SW 1271 (cell line): Measurements from ENCODE around the gene MYL9.
"Not testable (repeated sequence)": the region's sequence is repeated elsewhere in the genome, so short reads cannot be mapped to it uniquely, and the experiment has no call there.

Source experiments
- DNase-seq, 2 experiments: peaks; one replicate each; lab custom pipeline; 2025; lab: John Stamatoyannopoulos, UW

The MYL9 gene

GRCh38 chr20:36549942-36550789, 8.8 kb downstream of the MYL9 start:
- DNase-seq: no peak

GRCh38 chr20:36550790-36551299, 9.5 kb downstream of the MYL9 start:
- DNase-seq: no peak

GRCh38 chr20:36555248-36555647, 13.9 kb downstream of the MYL9 start:
- DNase-seq: no peak

GRCh38 chr20:36562724-36563123, 21.4 kb downstream of the MYL9 start:
- DNase-seq: no peak

GRCh38 chr20:36563374-36563773, 22.1 kb downstream of the MYL9 start:
- DNase-seq: no peak

- not testable (repeated sequence) for DNase-seq
Measured at GRCh38 chr20:36564078-36564725, 22.9 kb downstream of the MYL9 start.

GRCh38 chr20:36564726-36565121, 23.4 kb downstream of the MYL9 start:
- DNase-seq: not testable (repeated sequence)

- DNase-seq: no peak
Measured at GRCh38 chr20:36565520-36565919, 24.2 kb downstream of the MYL9 start.

GRCh38 chr20:36569847-36570429, 28.6 kb downstream of the MYL9 start:
- no peak for DNase-seq

- DNase-seq: no peak
Measured at GRCh38 chr20:36571564-36572504, 30.5 kb downstream of the MYL9 start.

GRCh38 chr20:36572701-36573102, 31.4 kb downstream of the MYL9 start:
- DNase-seq: no peak

- DNase-seq: peak; percentile 93 to 96
Measured at GRCh38 chr20:36573103-36573797, 31.9 kb downstream of the MYL9 start, which contains the start of gene TGIF2. Gene TGIF2, plus strand, starts transcription at chr20:36573597. Its CDS starts 5,178 bp downstream, at chr20:36578775.

GRCh38 chr20:36573798-36574365, 32.6 kb downstream of the MYL9 start:
- DNase-seq: no peak

- DNase-seq: peak; percentile 37 to 75
Measured at GRCh38 chr20:36574366-36575135, 33.2 kb downstream of the MYL9 start.

GRCh38 chr20:36576081-36576445, 34.7 kb downstream of the MYL9 start:
- no peak for DNase-seq

- no peak for DNase-seq
Measured at GRCh38 chr20:36578356-36579041, 37.2 kb downstream of the MYL9 start.

GRCh38 chr20:36579996-36580545, 38.8 kb downstream of the MYL9 start:
- no peak for DNase-seq

GRCh38 chr20:36582322-36582721, 41.0 kb downstream of the MYL9 start:
- no peak for DNase-seq

- no peak for DNase-seq
Measured at GRCh38 chr20:36582821-36583220, 41.5 kb downstream of the MYL9 start.
